OCI-LY3 (cell line): ENCODE results near the gene KIAA1671.

Experiments
- CTCF ChIP-seq: fragments of 200-600, 300-600 bp; sonication (generic); IDR thresholded peaks from 2 replicates; pipeline ENCODE4 v1.5.1; 2014; ENCODE audit warnings: antibody characterized with exemption, low read length, low read depth
- EZH2phosphoT487 ChIP-seq: fragments of 200-600 bp; shearing (Covaris generic); IDR thresholded peaks from 2 replicates; pipeline ENCODE4 v1.6.1; 2018; ENCODE audit warnings: antibody characterized with exemption, mixed run types, low read depth

DNA sequence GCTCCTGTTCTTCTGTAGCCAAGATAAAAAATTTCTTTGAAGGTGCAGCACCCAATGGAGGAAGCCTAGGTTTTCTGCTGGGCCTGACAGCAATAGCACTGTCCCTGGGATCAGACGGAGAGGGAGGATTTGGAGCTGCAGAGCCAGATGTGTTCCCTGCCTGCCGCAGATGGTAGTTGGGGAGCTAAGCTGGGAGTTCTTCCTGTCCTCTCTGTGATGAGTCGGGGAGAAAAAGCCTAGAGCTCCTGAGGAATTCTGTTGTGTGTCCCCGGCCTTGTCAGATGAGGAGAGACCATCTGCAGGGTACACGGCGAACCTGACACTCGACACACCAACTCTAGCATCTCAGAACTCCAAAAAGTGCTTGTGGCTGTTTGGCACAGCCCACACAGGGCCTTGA is 143.4 kb downstream of the KIAA1671 start:
- no peak for TF ChIP-seq CTCF
- TF ChIP-seq EZH2phosphoT487, result no peak
